Cerebellar nuclear complex (tissue), 1 donor: ENCODE data around the gene KCP.

Source experiments
- DNase-seq, 2 experiments: peaks; one replicate each; lab custom pipeline; 2025; lab: John Stamatoyannopoulos, UW

Gene KCP

DNA sequence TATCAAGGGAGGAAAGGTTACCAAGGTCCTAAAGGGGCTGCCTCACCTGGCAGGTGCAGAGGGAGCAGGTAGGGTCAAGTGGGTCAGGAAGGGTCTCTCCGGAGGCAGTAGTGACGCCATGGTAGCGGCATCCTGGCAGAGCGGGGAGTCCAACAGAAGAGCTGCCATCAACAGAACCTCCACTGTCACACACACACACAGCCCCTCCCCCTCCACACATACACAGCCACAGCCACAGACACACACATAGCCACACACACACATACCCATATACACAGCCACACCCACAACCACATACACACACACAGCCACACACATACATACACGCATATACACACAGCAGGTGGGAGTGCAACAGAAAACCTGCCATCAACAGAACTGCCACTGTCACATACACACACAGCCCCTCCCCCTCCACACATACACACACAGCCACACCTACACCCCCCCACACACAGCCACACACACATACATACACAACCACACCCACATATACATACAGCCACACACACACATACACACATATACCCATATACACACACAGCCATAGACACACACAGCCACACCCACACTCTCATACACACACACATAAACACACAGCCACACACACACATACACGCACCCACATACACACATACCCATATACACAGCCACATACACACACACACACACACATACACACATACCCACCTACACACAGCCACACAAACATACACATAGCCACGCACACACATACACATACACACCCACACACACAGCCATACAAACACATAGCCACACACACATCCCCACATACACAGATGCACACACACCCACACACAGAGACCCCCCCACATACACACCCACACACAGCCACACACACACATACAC lies 23.1 kb downstream of the KCP start:
- DNase-seq = no peak

DNA sequence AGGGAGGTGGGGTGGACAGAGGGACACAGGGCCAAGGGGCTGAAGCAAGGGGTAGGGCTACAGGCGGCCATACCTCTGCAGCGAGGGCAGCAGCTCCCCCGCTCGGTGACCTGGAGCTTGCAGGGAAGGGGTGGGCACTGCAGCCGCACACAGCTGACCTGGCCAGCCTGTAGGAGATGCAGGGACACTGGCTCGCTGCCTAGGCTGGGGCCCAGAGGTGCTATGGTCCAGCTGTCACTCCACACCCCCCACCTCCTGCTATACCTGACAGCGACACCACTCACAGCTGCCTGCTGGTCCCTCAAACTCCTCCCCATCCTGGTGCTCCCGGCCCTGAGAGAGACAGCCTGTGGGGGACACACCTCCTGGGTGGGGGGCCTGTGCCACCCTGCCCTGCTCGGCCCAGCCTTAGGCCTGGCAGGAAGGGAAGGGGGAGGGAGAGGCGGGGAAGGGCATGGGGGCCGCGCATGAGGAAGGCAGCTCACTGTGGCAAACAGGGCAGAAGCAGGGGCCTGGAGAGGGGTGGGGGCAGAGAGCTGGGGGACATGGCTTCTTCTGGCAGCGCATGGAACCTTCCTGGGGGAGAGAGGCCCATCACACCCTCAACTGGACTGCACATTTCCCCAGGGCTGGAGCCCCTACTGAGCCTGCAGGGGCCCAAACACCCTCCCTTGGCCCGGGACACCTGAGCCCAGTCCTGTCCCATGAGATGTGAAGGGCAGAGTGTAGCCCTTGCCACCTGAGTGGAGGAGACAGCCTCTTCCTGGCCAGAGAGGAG lies 23.9 kb downstream of the KCP start:
- no peak for DNase-seq

DNA sequence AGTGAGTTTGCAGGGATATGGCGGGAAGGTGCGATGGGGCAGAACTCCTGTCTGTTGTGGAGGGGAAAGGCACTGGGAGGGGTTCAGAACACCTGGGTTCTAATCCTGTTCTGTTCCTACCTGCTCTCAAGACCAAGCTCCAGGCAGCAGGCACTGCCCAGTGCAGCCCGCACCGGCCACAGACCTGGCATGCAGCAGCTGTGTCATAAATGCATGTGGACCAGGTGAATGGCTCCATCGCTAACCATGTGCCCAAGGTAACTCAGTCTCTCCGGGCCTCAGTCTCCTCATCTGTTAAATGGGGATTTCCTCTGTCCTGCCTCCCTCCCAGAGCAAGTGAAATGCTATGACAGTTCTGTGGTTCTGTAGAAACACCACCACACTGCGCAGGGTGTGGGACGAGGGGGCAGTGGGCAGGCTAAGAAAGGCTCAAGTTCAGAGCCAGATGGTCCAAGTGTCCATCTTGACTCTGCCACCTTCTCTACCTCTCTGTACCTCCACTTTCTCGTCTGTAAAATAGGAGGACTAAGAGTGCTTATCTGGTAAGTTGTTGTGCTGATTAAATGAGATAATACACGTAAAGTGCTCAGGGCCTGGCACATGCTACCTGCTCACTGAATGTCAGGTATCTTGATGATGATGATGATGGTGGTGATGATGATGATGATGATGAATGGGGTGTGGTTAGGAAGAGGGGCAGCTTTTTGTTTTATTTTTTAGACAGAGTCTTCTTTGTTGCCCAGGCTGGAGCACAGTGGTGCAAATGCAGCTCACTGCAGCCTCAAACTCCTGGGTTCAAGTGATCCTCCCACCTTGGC lies 24.9 kb downstream of the KCP start:
- DNase-seq = no peak

DNA sequence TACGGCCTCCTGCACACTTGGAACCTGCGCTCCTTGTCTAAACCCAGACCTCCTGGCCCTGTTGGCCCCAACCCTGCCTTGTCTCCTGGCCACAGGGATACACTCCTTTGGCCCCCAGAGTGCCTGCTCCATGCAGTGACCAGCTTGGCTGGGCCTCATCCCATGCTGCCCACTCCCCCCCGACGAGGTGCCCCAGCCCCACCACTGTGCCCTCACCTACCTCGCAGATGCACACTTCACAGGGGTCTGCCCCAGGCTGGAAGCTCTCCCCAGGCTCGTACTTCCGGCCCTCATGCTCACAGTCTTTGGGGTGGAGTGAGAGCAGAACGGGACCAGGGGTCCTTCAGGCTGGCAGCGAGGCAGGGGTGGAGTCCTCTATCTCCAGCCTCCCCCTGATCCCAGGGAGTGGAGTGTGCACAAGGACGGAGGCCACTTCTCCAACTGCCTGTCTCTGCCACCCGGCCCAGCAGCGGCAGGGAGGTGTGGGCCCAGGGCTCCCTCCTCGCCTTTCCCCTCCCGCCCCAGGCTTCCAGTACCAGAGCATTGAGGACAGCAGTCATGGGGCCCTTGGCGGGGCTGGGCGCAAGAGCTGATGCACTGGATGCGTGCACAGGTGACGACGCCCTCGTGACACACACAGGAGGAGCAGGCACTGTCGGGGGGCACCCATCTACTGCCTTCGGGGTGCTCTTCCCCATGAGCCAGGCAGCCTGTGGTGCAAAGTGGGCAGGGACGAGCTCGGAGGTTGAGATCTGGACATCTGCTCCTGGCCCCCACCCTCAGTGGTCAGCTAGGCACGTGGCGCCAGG lies 25.7 kb downstream of the KCP start:
- no peak for DNase-seq

DNA sequence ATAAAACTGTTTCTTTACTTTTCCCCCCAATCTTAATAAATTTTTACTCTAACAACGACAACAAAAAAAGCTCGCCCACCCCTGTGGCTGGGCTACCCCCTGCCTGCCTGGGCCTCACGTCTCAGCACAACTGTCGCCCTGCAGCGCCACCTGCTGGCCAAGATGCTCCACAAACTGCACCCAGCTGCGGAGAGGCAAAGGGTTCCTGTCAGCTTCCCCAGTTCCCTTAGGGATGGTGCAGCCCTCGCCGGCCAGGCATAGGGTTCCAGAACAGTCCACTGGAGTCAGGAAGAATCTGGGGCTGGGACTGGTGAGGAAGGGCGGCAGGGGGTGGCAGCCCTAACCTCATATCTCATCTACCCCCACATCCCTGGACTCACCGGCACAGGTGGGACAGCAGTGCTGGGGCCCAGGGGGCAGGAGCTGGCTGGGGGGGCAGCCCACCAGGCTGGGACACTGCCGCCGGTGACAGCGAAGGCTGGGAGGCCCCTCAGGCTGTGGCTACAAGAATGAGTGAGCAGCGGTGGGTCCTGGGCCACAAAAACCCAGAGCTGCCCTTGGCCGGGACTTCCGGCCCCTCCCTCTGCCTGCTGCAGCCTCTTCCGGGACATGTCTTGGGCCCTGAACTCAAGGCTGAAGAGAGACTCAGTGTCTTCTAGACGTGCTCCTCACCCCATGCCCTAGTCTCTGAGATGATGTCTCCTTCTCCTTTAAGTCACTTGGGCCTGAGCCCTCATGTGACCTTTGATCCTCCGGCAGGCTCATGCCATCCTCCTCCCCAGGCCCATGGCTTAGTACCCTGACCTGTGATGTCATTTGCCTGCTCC lies 26.7 kb downstream of the KCP start:
- DNase-seq = peak in 1 of 2 experiments; percentile 62

DNA sequence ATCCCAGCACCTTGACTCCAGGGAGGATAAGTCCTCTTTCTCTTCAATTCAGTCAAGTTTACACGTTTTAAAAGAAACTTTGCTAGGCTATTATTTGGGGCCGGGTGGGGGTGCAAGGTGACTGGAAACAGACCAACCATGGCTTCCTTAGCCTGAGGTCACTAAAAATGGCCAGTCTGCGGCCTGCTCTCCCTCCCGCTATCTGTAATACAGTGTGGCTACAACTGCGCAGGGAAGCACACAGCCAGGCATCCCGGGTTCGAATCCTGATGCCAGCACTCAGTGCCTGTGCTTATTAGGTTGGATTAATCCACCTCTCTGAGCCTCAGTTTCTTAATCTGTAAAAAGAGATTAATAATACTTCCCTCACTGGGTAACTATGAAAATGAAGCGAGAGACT lies 28.4 kb downstream of the KCP start:
- DNase-seq = no peak

DNA sequence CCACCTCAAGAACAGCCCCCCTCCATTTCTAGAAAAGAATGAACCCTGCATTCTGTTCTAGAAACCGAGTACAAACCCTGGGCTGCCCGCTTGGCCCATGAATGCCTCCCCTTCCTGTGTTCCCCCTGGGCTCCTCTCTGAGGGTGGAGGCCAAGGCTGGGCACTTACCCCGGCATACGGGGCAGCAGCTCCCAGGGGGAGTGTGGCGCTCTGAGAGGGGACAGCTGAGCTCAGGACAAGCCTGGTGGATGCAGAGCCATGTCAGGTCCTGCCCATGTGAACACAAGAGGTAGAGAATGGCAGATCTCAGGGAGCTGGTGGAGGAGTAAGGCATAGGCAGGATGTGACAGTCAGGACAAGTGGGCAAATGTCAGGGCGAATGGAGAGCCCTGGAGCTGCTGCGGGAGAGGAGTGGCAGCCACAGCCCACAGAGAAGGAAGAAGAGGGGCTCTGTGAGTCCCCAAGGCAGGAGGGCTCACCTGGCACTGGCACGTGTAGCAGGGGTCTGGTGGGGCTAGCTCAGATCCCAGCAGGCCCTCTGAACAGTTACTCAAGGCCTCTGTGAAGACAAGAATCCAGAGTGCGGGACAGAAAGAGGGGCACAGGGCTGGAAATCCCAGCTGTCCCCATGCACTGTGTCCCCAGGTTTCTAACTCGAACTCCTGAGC lies 28.9 kb downstream of the KCP start:
- no peak for DNase-seq

DNA sequence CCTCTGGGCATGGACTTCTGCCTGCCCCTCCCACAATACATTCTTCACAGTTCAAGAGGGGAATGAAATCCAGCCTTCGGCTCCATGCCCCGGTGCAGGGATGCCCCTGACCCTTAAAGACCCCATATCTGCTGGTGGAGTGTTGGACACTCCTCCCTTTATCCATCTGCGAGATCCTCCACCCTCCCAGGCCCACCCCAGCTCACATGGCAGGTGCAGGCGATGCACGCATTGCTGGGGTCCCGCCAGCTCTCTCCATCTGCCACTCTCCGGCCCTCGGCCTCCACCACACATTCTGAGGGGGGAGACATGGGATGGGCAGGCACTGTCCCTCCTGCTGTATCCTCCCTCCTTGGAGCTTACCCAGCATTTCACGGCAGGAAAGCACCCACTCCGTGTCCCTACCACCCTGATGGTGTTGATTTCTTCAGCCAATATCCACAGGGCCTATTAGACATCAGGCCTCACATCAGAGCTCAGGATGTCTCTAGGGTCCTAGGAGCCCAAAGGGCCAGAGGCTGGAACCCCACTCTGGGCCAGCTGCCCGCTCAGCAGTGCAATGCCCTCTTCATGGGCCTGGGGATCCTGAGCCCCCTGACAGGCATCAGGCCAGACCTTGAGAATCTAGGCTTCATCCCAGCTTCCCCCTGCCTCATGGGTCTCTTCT lies 29.6 kb downstream of the KCP start:
- peak; percentile 61 to 68 for DNase-seq

DNA sequence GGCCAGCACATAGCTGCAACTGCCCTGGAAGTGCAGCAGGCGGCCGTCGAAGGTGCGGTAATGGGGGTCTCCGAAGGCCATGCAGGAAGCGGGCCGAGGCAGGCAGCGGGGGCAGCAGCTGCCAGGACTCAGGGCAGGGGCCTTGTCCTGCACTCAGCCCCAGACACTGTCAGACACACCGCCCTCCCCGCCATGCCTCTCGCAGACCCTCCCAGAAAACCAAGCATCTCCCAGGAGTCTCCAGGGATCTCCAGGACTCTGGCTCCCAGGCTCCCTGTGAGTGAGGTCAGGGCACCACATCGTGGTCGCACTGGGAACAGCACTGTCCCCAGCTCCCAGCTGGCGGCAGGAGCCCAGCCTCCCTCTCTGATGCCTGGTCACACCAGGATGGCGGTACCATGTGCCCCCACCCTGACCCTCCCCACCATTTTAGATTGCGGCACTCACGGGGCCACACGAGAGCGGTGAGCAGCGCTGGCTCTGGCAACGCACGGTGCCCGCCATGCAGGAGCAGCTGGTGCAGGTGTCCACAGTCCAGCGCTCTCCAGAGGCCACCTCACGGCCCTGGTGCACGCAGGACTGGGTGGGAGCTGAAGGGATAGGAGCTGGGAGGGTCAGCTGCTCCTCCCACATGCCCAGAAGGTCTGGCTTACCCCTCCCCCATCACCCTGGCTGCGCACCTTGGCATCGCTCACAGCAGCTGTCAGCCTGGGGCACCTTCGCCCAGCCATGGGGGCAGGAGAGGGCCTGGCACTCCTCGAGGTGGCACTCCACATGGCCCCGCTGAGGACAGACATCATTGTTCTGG lies 30.4 kb downstream of the KCP start:
- peak in 1 of 2 experiments; percentile 37 for DNase-seq

DNA sequence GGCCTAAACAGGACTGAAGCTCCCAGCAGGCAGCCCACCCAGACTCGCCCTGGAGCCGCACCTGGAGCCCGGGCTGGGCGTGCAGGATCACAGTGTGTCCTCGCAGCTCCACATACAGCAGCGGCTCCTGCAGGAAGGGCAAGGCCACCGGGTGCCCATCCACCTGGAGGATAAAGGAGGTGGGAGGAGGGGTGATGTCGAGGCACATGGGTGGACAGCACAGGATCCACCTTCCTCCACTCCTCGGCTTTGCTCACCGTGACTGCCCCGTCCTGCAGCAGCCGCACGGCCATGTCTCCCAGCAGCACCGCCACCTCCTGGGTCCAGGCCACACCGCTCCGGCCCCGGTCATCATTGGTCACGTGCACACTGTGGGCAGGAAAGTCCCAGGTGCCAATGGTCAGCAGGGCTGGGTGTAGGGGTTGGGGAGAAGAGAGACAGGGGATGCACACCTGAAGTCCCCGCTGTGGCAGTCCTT lies 31.0 kb downstream of the KCP start:
- peak in 1 of 2 experiments; percentile 21 for DNase-seq

DNA sequence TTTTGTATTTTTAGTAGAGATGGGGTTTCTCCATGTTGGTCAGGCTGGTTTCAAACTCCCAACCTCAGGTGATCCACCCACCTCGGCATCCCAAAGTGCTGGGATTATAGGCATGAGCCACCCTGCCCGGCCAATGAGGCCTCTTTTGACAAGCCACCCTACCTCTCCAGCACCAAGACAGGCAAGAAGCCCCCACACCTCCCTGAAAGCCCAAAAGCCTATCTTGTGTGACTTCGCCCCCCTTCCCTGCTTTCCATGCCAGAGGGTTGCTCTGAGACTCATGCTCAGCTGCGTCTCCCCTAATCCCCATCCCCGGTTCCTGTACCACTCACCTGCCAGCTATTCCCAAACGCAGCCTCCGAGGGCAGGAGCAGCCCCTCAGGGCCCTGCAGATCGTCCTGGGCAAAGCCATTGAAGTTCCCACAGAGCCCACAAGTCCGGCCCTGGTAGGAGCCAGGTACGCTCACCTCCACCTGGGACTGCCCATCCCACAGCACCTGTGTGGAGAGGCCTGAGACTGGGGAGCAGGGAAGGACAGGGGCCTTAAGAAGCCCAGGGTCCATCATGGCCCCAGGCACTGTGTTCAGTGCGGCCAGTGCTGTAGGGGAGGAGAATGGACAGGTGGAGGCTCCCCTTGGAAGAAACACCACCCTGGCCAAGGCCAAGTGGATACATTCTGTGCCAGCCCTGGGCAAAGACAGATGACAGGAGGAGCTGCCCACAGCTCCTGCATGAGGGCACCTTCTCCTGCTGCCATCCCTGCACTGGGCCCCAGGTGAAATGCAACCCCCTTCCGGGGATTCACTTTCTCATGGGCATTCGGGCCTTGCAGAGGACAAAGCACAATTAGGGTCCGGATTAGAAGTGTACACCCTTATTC lies 32.0 kb downstream of the KCP start:
- DNase-seq = peak; percentile 52 to 78

DNA sequence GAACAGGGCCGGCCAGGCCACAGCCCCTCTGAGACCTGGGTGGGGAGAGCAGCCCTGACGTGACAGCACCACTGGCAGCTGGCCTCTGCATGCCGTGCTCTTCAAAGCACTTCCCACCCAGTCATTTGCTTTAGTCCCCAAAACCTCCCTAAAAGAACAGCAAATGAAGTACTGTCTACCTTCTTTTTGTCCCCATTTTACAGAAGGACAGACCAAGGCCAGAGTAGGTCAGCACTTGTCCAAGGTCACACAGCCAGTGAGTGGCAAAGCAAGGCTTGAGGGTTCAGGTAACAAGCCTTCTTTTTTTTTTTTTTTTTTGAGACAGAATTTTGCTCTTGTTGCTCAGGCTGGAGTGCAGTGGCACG lies 32.8 kb downstream of the KCP start:
- DNase-seq = no peak

DNA sequence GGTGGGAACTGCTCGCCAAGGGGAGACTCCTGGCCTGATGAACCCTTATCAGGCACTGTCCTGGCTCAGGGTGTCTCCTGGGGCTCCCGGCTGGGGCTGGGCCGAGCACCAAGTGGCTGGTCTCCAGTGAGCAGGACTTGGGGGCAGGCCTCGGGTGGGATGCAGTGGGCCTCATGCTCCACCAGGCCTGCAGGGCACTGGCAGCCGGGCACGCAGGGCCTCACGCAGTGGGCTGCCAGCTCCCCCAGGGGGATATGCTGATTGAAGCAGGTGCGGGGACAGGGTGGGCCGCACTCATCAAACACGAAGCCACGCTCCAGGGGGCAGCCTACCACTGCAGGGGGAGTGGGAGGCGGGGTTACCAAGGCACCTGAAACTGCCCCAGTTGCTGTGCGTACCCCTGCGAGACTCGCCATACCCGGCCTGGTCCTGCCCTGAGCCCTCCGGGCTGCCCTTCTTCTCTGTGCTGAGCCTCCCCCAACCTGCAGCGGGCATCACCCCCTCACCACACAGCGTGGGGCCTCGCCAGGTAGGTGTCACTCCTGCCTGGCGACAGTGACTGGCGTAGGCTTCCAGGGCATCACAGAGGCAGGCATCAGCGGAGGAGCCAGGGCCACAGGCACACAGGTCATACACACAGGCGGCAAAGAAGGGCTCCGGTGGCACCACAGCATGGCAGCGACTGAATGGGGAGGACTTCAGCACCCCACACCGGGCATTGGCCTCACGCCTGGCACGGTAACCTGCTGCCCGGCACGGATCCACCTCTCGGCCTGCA lies 33.3 kb downstream of the KCP start:
- DNase-seq = no peak

DNA sequence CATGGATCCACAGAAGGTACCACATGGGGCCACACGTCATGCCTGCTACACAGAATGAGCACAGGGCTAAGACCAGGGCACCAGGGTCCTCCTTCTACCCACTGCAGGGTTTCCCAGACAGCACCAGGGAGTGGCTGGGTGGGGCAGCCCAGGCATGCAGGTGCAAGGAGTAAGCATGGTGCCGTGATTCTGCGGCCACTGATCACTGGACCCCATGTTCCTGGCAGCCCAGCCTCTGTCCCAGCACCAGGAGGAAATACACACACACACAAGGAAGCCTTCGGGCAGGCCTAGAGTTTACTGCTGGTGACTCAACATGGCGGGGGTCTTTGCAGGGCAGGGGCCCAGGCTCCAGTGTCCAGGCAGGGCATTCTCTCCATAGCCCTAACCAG lies 33.9 kb downstream of the KCP start:
- no peak for DNase-seq

DNA sequence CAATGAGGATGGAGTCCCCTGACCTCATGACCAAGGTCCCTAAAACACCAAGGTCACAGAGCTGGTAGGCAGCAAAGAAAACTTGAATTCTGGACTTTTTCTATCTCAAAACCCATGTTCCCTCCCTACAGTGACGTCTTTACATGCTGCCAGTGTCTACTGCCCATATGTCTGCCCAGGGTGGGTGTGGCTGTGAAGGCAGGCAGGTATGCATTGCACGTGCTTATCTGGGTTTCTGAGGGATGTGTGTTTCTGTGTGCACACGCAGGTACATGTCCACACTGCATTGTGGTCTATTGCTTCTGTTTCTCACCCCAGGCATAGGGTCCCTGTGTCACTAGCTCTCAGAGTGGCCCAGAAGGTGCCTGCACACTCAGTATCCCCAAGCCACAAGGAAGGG lies 34.4 kb downstream of the KCP start:
- no peak for DNase-seq

DNA sequence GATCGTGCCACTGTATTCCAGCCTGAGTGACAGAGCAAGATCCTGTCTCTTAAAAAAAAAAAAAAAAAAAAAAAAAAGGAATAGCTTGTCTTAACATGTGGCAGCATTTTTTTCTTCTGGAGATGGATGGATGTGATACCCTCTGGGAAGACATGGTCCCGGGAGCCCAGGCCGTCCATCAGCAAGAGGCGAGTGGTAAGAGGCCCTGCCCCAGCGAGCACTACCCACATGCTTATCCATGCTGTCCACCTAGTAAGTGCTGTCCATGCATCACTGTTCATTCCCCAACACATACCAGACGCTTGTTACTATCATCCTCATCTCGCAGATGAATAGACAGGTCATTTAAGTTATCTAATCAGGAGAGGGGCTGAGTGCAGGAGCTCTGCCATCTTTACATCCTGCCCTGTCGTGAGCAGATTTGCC lies 35.0 kb downstream of the KCP start:
- DNase-seq = no peak
